ENCODE data around the gene GRIA4. TPM values are rescaled to one million over a fixed set of nuclear protein-coding genes. Genes with fewer than 3 reads are reported as not detected.

The GRIA4 gene
- total RNA-seq, 1 experiment from 2014 or later = not detected

GRCh38 chr11:105799728-105800462 lies 190.0 kb downstream of the GRIA4 start:
- no peaks in the 10 kb centered on the region for H3K4me1 ChIP-seq (ENCODE audit: insufficient read depth, low read length, poor library complexity, severe bottlenecking)
- no peak overlapping the region for H3K4me3 ChIP-seq (ENCODE audit: low read depth, low read length, poor library complexity, severe bottlenecking)
- TF ChIP-seq EZH2 (IDR thresholded peaks at IDR 0.05; ENCODE audit: borderline replicate concordance, low read depth, low read length, poor library complexity, severe bottlenecking) = no peak
- no peak for TF ChIP-seq CTCF (conservative IDR thresholded peaks at IDR 0.05; ENCODE audit: low read depth, low read length)
- H3K27me3 ChIP-seq (replicated peaks; ENCODE audit: insufficient read depth, low read depth, low read length, poor library complexity) = no peaks in the 10 kb centered on the region
- CTCF ChIA-PET = no interaction called here
- H3K36me3 ChIP-seq (ENCODE audit: insufficient read depth, low read length, poor library complexity, severe bottlenecking) = no peaks in the 10 kb centered on the region
- no peaks in the 10 kb centered on the region for H3K9me3 ChIP-seq (ENCODE audit: low read depth, low read length, poor library complexity, severe bottlenecking)
- POLR2A ChIA-PET (ENCODE audit: low non-redundant PET) = no interaction called here
- no TSS peak for BruUV-seq (replicated peaks)
- no peak overlapping the region for H3K27ac ChIP-seq (ENCODE audit: low read depth, low read length, poor library complexity, severe bottlenecking)
- intact Hi-C loops (cut with micrococcal nuclease; ENCODE audit: unreplicated experiment) = no loop called here
- DNase-seq (ENCODE audit: low spot score) = peak; percentile 9

- ChIA-PET CTCF (interaction anchor here (0.5 kb wide), 1 partner anchor 340 kb away, joined by 3 read pairs; no protein-coding TSS in a partner anchor), POLR2A (ENCODE audit: low non-redundant PET) (no interaction called here)
- H3K4me3 ChIP-seq (ENCODE audit: low read depth, low read length, poor library complexity, severe bottlenecking) = no peak overlapping the region
- no peak for TF ChIP-seq CTCF (conservative IDR thresholded peaks at IDR 0.05; ENCODE audit: low read depth, low read length)
- TF ChIP-seq EZH2 (IDR thresholded peaks at IDR 0.05; ENCODE audit: borderline replicate concordance, low read depth, low read length, poor library complexity, severe bottlenecking) = no peak
- H3K36me3 ChIP-seq (ENCODE audit: insufficient read depth, low read length, poor library complexity, severe bottlenecking) = no peaks in the 10 kb centered on the region
- intact Hi-C loops (cut with micrococcal nuclease; ENCODE audit: unreplicated experiment) = no loop called here
- H3K9me3 ChIP-seq (ENCODE audit: low read depth, low read length, poor library complexity, severe bottlenecking) = no peaks in the 10 kb centered on the region
- no peaks in the 10 kb centered on the region for H3K4me1 ChIP-seq (ENCODE audit: insufficient read depth, low read length, poor library complexity, severe bottlenecking)
- H3K27ac ChIP-seq (ENCODE audit: low read depth, low read length, poor library complexity, severe bottlenecking) = no peak overlapping the region
- BruUV-seq (replicated peaks) = no TSS peak
- no peak for DNase-seq (ENCODE audit: low spot score)
- H3K27me3 ChIP-seq (replicated peaks; ENCODE audit: insufficient read depth, low read depth, low read length, poor library complexity) = no peaks in the 10 kb centered on the region
Measured at GRCh38 chr11:105802390-105802789, 192.5 kb downstream of the GRIA4 start.

- intact Hi-C loops (cut with micrococcal nuclease; ENCODE audit: unreplicated experiment) = no loop called here
- Histone ChIP-seq H3K27me3 (replicated peaks; ENCODE audit: insufficient read depth, low read depth, low read length, poor library complexity) (no peaks in the 10 kb centered on the region), H3K9me3 (ENCODE audit: low read depth, low read length, poor library complexity, severe bottlenecking) (no peaks in the 10 kb centered on the region), H3K4me3 (ENCODE audit: low read depth, low read length, poor library complexity, severe bottlenecking) (no peak overlapping the region), H3K27ac (ENCODE audit: low read depth, low read length, poor library complexity, severe bottlenecking) (no peak overlapping the region), H3K4me1 (ENCODE audit: insufficient read depth, low read length, poor library complexity, severe bottlenecking) (no peaks in the 10 kb centered on the region), H3K36me3 (ENCODE audit: insufficient read depth, low read length, poor library complexity, severe bottlenecking) (no peaks in the 10 kb centered on the region)
- no peak for DNase-seq (ENCODE audit: low spot score)
- no TSS peak for BruUV-seq (replicated peaks)
- POLR2A ChIA-PET (ENCODE audit: low non-redundant PET) = no interaction called here
- TF ChIP-seq CTCF (conservative IDR thresholded peaks at IDR 0.05; ENCODE audit: low read depth, low read length) (no peak), EZH2 (IDR thresholded peaks at IDR 0.05; ENCODE audit: borderline replicate concordance, low read depth, low read length, poor library complexity, severe bottlenecking) (no peak)
- CTCF ChIA-PET = no interaction called here
Measured at GRCh38 chr11:105811242-105811641, 201.4 kb downstream of the GRIA4 start.

Data from A673 (cell line).